ENCODE measurements around the gene CYBB. TPM values are rescaled to one million over a fixed set of nuclear protein-coding genes. Genes with fewer than 3 reads are reported as not detected.

CYBB gene
- total and polyA plus RNA-seq, 2 donors (not counting 1 experiment from before 2014, with no cell fraction given), result under 0.01 TPM; not detected in 1

DNA sequence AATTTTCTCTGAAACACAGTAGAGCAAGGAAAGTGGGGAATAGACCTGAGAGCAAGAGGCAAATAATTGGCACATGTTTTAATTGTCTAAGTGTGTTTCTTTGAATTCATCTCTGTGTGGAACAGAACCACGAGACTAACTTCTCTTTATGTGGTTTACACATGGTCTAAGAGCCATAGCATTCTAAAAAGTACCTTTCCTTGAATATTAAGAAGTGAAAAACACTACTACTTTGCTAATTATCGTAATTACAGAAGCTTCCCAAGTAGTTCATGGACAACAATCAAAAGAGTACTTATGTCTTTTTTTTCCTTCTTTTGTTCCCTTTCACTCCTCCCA is 2.9 kb upstream of the CYBB start:
- Histone ChIP-seq H3K4me1 (ENCODE audit: control insufficient read depth, extremely low read depth, insufficient read depth, low read length) (no peaks in the 10 kb centered on the region), H3K36me3 (ENCODE audit: control insufficient read depth, insufficient read depth, low read length) (no peaks in the 10 kb centered on the region), H3K27me3 (ENCODE audit: control insufficient read depth, insufficient read depth, low read length) (no peaks in the 10 kb centered on the region), H3K4me2 (ENCODE audit: extremely low read depth, insufficient read depth, low read length) (no peak overlapping the region), H3K4me3 (replicated peaks in 1 of 4; ENCODE audit: control extremely low read depth in 1 of 4, insufficient read depth in 1 of 4, low read depth in 3 of 4, low read length in 4 of 4) (no peak overlapping the region), H3K79me2 (ENCODE audit: control insufficient read depth, insufficient read depth, low read length) (no peaks in the 10 kb centered on the region), H2AFZ (ENCODE audit: low read length) (no peak overlapping the region), H3K9ac (ENCODE audit: insufficient read depth, low read length) (no peak overlapping the region), H4K20me1 (ENCODE audit: control insufficient read depth, extremely low read depth, insufficient read depth, low read length) (no peaks in the 10 kb centered on the region), H3K27ac (ENCODE audit: insufficient read depth, low read length) (no peak overlapping the region), H3K9me3 (ENCODE audit: control insufficient read depth, insufficient read depth, low read depth, low read length) (no peaks in the 10 kb centered on the region)
- TF ChIP-seq CTCF (conservative IDR thresholded peaks at IDR 0.05 in 1 of 2, IDR thresholded peaks at IDR 0.05 in 1 of 2; ENCODE audit: low read depth in 1 of 2, low read length in 2 of 2), result no peak
- TF ChIP-seq EZH2 (IDR thresholded peaks at IDR 0.05; ENCODE audit: low read length, missing control alignments), result no peak
- DNase-seq (ENCODE audit: low read depth in 2 of 2), result no peak

DNA sequence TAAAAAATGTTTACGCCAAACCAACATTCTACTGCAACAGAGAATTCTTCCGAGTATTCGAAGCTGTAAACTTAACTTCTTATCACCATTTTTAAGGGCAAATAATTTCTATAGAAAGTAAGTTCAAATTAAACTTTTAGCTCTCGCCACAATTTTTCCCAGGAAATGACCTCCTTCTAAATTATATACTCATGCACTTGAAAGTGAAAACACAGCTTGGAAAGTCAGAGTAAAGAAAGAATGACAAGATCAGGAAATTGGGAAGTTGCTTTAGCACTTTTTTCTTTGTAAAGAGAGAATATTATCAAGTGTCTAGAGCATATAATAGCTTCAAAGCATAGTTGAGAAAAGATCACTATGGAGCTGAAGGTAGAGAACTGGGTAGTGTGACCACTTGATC is 1.2 kb downstream of the CYBB start:
- no peak overlapping the region for H3K27ac ChIP-seq (ENCODE audit: insufficient read depth, low read length)
- no peaks in the 10 kb centered on the region for H3K79me2 ChIP-seq (ENCODE audit: control insufficient read depth, insufficient read depth, low read length)
- no peaks in the 10 kb centered on the region for H3K36me3 ChIP-seq (ENCODE audit: control insufficient read depth, insufficient read depth, low read length)
- H4K20me1 ChIP-seq (ENCODE audit: control insufficient read depth, extremely low read depth, insufficient read depth, low read length), result no peaks in the 10 kb centered on the region
- no peak overlapping the region for H3K4me3 ChIP-seq (replicated peaks in 1 of 4; ENCODE audit: control extremely low read depth in 1 of 4, insufficient read depth in 1 of 4, low read depth in 3 of 4, low read length in 4 of 4)
- H3K9me3 ChIP-seq (ENCODE audit: control insufficient read depth, insufficient read depth, low read depth, low read length), result no peaks in the 10 kb centered on the region
- H3K4me2 ChIP-seq (ENCODE audit: extremely low read depth, insufficient read depth, low read length), result no peak overlapping the region
- TF ChIP-seq EZH2 (IDR thresholded peaks at IDR 0.05; ENCODE audit: low read length, missing control alignments) (no peak), CTCF (conservative IDR thresholded peaks at IDR 0.05 in 1 of 2, IDR thresholded peaks at IDR 0.05 in 1 of 2; ENCODE audit: low read depth in 1 of 2, low read length in 2 of 2) (no peak)
- no peaks in the 10 kb centered on the region for H3K4me1 ChIP-seq (ENCODE audit: control insufficient read depth, extremely low read depth, insufficient read depth, low read length)
- H3K27me3 ChIP-seq (ENCODE audit: control insufficient read depth, insufficient read depth, low read length), result no peaks in the 10 kb centered on the region
- H3K9ac ChIP-seq (ENCODE audit: insufficient read depth, low read length), result no peak overlapping the region
- H2AFZ ChIP-seq (ENCODE audit: low read length), result no peak overlapping the region
- DNase-seq (ENCODE audit: low read depth in 2 of 2), result no peak

GRCh38 chrX:37781814-37782213 is 2.0 kb downstream of the CYBB start:
- no peaks in the 10 kb centered on the region for H3K9me3 ChIP-seq (ENCODE audit: control insufficient read depth, insufficient read depth, low read depth, low read length)
- H3K4me1 ChIP-seq (ENCODE audit: control insufficient read depth, extremely low read depth, insufficient read depth, low read length), result no peaks in the 10 kb centered on the region
- TF ChIP-seq CTCF (conservative IDR thresholded peaks at IDR 0.05 in 1 of 2, IDR thresholded peaks at IDR 0.05 in 1 of 2; ENCODE audit: low read depth in 1 of 2, low read length in 2 of 2) (no peak), EZH2 (IDR thresholded peaks at IDR 0.05; ENCODE audit: low read length, missing control alignments) (no peak)
- DNase-seq (ENCODE audit: low read depth in 2 of 2), result no peak
- no peaks in the 10 kb centered on the region for H3K27me3 ChIP-seq (ENCODE audit: control insufficient read depth, insufficient read depth, low read length)
- no peaks in the 10 kb centered on the region for H3K79me2 ChIP-seq (ENCODE audit: control insufficient read depth, insufficient read depth, low read length)
- H2AFZ ChIP-seq (ENCODE audit: low read length), result no peak overlapping the region
- H3K4me3 ChIP-seq (replicated peaks in 1 of 4; ENCODE audit: control extremely low read depth in 1 of 4, insufficient read depth in 1 of 4, low read depth in 3 of 4, low read length in 4 of 4), result no peak overlapping the region
- H3K4me2 ChIP-seq (ENCODE audit: extremely low read depth, insufficient read depth, low read length), result no peak overlapping the region
- H3K27ac ChIP-seq (ENCODE audit: insufficient read depth, low read length), result no peak overlapping the region
- H3K9ac ChIP-seq (ENCODE audit: insufficient read depth, low read length), result no peak overlapping the region
- no peaks in the 10 kb centered on the region for H3K36me3 ChIP-seq (ENCODE audit: control insufficient read depth, insufficient read depth, low read length)
- H4K20me1 ChIP-seq (ENCODE audit: control insufficient read depth, extremely low read depth, insufficient read depth, low read length), result no peaks in the 10 kb centered on the region
